ENCODE measurements around the gene PRPSAP1.
"Not testable (repeated sequence)": the region's sequence is repeated elsewhere in the genome, so short reads cannot be mapped to it uniquely, and the experiment has no call there.

PRPSAP1 gene

DNA sequence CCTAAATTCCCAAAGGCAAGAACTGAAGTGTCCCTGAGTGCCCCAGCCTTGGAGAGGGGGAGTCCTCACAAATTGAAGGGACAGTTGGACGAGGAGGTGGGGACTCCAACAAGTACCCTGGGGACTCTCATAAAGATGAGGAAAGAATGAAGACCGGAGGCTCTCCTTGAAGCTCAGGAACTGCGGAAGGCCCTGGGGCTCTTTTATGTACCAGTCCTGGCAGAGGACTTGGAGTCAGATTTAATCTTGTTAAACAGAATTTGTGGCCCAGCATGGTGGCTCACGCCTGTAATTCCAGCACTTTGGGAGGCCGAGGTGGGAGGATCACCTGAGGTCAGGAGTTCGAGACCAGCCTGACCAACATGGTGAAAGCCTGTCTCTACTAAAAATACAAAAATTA, 6.1 kb upstream of the PRPSAP1 start:
- not testable (repeated sequence) for DNase-seq (ENCODE audit: low read depth in 3 of 3)

DNA sequence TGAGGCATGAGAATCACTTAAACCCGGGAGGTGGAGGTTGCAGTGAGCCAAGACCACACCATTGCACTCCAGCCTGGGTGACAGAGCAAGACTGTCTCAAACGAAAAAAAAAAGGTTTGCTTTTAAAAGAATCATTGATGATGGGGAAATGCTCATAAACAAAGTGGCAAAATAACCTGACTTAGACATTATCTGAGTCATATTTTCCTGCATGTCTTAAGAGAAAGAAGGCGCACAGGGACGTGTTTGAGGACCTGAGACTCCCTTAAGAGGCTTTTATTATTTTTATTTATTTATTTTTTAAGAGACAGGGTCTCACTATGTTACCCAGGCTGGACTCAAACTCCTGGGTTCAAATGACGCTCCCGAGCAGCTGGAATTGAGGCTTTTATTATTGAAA, 5.7 kb upstream of the PRPSAP1 start:
- DNase-seq (ENCODE audit: low read depth in 3 of 3), result no peak

DNA sequence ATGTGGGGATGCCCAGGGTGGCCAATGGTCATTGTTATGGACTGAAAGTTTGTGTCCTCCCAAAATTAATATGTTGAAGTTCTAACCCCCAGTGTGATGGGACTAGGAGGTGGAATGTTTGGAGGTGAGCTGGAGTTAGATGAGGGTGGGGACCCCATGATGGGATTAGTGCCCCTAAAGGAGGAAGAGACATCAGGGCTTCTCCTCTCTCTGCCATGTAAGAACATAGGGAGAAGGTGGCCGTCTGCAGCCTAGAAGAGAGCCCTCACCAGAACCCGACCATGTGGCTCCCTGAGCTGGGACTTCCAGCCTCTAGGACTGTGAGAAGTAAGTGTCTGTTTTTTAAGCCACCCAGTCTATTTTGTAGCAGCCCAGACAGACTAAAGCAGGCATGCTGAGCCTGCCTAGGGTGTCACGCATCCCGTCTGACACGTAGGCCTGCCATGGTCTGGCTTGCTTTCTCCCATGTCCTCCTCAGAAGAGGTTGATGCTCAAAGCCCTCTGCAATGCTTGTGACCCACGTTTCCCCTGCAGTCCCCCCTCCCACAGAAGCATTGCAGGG, 4.0 kb upstream of the PRPSAP1 start:
- DNase-seq (ENCODE audit: low read depth in 3 of 3), result no peak

DNA sequence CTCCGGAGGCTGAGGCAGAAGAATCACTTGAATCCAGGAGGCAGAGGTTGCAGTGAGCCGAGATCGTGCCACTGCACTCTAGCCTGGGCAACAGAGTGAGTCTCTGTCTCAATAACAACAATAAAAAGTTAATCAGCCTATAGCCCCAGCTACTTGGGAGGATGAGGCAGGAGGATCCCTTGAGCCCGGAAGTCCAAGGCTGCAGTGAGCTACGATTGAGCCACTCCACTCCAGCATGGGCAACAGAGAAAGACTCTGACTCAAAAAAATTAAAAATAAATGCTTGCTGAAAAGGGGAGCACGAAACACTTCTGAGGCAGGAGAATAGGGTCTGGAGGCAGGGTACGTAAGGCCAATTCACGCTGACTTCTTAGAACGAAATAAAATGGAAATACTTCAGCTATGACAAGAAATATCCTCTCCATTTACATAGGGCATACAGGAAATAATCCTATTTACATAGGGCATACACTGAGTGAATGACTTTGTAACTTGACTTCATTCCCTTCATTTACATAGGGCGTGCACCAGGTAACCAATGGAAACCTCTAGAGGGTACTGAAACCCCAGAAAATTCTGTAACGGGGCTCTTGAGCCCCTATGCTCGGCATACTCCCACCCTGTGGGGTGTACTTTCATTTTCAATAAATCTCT, 3.2 kb upstream of the PRPSAP1 start:
- no peak for DNase-seq (ENCODE audit: low read depth in 3 of 3)

DNA sequence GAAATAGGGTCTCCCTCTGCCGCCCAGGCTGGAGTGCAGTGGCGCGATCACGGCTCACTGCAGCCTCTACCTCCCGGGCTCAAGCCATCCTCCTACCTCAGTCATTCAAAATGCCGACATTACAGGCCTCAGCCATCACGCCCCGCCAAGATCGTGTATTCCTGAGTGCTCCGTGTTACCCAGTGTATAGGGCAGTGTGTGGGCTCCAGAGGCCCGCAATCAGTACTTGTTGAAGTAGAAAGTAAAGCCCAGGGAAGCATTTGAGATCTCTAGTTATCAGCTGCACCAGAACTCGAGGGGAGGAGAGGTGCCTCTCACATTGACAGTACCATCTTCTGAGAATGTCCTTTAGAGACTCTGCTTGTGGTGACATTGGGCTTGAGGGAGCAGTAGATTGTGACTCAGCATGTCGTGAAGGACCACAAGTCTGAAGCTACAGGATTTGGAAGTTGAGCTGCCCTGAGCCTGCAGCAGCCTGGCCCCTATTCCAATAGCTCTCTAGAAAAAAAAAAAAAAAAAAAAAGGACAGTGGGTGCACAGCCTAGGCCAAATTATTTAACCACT, 1.1 kb upstream of the PRPSAP1 start:
- no peak for DNase-seq (ENCODE audit: low read depth in 3 of 3)

DNA sequence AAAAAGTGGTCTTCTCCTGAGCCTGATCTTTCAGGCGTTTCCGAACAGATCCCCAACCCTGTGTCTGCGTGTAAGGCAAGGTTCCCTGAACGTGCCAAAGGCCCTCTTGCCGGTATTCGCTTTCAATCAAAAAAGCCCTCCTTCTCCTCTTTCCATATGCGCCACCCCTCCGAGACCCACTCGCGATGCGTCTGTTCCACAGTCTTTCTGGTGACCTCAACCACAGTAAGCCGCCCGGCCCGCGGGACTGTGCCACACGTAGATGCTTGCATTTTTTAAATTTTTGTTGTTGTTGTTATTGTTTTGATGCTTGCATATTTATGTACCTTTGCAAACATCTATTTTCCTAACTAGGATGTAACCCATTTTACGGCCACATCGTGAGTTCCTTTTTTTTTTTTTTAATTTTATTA, 607 bp upstream of the PRPSAP1 start:
- DNase-seq (ENCODE audit: low read depth in 3 of 3), result no peak

DNA sequence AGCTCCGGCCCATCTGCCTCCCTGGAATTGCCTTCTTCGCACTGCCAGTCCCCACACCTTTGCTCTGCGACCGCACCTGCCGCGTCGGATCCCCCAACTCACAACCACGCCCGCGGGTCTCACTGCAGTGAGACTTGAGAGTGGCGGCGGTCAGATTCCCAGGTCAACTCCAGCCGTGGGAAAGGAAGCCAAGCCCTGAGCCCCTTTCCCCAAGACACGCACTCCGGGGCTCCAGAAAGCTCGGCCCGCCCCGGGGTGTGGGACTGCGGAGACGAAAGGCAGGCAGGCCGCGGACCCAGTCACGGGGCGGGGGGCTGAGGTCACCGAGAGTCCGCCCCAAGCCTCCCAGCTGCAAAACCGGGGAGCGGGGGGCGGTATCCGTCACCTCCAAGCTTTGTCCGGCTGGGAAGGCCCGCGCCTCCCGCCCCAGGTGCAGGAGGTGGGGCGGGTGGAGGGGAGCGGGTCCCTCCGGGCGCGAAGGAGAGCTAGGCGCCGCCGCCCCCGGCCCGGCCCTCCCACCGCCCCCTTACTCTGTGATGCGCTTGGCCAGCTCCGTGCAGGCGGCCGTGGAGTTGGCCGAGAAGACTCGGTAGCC, 615 bp downstream of the PRPSAP1 start:
- DNase-seq (ENCODE audit: low read depth in 3 of 3), result peak in 1 of 3 donors; percentile 4

DNA sequence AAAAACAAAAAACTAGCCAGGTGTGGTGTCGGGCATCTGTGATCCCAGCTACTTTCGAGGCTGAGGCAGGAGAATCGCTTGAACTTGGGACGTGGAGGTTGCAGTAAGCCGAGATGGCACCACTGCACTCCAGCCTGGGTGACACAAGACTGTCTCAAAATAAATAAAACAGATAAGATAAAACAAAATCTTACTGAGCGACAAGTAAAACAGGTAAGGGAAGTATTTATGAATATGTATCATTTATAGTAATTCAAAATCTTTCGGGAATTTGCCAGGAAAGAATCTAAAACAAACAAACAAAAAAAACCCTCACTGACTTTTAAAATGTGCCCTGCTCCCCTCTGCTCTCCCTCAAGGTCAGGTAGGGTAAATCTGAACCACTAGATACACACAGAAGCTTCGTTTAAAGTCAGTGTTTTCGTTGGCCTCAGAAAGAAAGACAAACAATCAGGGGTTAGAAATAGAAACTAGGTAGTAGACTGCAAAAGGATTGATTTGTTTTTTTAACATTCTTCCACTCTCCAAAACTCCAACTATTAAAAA, 2.1 kb downstream of the PRPSAP1 start:
- DNase-seq (ENCODE audit: low read depth in 3 of 3), result no peak

DNA sequence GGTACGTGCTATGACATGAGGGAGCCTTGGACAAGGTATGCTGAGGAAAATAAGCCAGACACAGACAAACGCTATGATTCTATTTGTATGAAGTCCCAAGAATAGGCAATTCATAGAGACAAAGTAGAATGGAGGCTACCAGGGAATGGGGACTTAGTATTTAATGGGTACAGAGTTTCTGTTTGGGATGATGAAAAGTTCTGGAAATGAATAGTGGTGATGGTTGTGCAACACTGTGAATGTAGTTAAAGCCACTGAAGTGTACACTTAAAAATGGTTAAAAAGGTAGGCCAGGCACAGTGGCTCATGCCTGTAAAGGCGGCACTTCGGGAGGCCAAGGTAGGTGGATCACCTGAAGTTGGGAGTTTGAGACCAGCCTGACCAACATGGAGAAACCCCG, 3.3 kb downstream of the PRPSAP1 start:
- DNase-seq (ENCODE audit: low read depth in 3 of 3), result no peak

DNA sequence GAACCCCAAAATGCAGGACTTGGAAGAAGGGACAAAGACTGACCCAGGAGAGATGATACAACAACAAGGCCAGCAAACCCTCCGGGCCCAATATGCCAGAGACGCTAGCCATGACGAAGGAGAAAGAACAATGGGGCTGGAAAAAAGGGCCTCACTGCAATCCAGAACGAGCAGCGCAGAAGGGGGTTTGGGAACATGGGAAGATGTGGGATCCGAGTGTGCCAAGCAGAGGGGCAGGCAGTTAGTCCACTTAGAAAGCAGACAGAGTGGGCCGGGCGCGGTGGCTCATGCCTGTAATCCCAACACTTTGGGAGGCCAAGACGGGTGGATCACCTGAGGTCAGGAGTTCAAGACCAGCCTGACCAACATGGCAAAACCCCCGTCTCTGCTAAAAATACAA, 6.8 kb downstream of the PRPSAP1 start:
- not testable (repeated sequence) for DNase-seq (ENCODE audit: low read depth in 3 of 3)

DNA sequence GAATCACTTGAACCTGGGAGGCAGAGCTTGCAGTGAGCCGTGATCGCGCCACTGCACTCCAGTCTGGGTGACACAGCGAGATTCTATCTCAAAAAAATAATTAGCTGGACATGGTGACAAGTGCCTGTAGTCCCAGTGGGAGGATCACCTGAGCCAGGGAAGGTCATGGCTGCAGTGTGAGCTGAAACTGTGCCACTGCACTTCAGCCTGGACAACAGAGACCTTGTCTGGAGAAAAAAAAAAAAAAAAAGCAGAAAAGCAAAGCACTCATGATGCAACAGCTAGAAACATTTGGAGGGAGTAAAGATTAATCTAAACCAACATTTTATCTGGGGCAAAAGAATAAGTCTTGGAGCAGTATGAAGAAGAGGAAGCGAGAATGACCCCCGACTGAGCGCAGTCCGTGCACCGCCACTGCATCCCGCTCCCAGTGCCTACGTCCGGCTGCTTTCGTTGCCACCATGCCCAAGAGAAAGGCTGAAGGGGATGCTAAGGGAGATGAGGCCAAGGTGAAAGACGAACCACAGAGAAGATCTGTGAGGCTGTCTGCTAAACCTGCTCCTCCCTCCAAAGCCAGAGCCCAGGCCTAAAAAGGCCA, 8.2 kb downstream of the PRPSAP1 start:
- no peak for DNase-seq (ENCODE audit: low read depth in 3 of 3)

DNA sequence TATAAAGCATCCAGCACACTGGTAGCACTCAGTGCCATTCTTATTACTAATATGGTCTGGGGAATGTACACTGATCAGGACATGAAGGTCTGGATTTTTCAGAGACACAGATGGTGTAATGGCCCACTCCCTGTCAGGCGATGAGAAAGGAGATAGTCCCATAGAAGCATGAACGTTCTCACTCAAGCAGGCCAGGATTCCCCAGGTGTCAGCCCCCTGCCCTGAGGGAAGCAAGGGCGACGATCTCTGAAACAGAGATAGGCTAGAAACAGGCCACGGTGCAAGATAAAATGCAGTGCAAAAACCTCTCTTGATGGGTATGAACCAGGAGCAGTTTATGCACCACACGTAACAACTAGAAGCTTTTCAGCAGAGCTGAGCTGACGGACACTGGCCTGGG, 10.6 kb downstream of the PRPSAP1 start:
- DNase-seq (ENCODE audit: low read depth in 3 of 3), result no peak

DNA sequence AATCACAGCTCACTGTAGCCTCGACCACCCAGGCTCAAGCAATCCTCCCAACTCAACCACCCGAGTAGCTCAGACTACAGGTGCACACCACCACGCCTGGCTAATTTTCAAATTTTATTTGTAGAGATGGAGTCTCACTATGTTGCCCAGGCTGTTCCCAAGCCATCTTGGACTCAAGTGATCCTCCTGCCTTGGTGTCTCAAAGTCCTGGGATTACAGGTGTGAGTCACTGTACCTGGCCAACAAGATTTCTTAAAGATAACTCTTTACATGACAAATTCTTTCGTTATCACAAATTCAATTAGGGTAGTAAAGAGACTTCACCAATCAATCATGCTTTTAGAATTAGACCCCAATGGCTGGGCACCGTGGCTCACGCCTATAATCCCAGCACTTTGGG, 12.4 kb downstream of the PRPSAP1 start:
- DNase-seq (ENCODE audit: low read depth in 3 of 3), result no peak

DNA sequence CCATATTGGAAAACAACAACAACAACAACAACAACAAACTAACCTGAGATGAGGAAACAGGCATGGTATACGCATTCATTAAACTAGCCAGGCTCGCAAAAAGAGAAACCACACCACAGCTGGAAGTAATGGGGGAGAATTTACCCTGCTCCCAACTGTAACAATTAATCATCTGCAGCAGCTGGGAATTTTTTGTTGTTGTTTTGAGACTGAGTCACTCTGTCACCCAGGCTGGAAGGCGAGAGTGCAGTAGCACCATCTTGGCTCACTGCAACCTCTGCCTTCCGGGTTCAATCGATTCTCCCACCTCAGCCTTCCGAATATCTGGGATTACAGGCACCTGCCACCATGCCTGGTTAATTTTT, 16.3 kb downstream of the PRPSAP1 start:
- DNase-seq (ENCODE audit: low read depth in 3 of 3), result no peak

DNA sequence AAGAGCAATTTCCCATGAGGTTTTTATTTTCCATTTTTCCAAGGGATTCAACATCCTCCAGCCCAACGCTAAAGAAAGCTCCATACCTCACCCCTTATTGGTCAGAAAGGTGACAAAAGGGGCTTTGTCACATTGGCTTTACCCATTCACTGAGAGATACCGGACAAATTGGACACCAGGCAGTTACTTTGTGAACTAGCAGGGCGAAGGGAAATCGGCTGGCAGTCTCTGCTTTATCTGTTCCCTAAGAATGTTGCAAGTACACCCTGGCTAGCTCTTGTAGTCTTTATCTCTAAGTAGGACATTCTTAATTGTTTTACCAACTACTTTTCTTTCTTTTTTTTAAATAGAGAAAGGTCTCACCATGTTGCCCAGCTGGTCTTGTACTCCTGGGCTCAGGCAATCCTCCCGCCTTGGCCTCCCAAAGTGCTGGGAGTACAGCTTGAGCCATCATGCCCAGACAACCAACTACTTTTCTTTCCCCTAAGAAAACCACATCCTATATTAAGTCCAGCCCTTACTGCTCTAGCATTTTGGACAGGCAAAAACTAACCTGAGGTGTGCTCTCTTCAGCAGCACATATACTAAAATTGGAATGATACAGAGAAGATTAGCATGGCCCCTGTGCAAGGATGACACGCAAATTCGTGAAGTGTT, 16.8 kb downstream of the PRPSAP1 start:
- DNase-seq (ENCODE audit: low read depth in 3 of 3), result no peak

DNA sequence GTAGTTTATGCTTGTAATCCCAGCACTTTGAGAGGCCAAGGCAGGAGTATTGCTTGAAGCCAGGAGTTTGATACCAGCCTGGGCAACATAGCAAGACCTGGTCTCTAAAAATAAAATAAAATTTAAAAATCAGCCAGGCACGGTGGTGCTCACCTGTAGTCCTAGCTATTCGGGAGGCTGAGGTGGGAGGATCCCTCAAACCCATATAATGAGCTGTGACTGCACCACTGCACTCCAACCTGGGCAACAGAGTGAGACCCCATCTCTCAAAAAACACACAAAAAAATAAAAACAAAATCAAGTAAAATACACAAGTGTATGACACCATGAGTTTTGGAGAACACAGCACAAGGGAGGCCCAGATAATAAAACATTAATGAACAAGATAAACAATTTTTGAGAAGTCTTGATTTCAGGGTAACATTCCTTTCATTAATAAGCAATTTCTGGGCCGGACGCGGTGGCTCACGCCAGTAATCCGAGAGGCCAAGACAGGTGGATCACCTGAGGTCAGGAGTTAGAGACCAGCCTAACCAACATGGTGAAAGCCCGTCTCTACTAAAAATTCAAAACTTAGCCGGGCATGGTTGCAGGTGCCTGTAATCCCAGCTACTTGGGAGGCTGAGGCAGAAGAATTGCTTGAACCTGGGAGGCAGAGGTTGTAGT, 17.9 kb downstream of the PRPSAP1 start:
- DNase-seq (ENCODE audit: low read depth in 3 of 3), result no peak

DNA sequence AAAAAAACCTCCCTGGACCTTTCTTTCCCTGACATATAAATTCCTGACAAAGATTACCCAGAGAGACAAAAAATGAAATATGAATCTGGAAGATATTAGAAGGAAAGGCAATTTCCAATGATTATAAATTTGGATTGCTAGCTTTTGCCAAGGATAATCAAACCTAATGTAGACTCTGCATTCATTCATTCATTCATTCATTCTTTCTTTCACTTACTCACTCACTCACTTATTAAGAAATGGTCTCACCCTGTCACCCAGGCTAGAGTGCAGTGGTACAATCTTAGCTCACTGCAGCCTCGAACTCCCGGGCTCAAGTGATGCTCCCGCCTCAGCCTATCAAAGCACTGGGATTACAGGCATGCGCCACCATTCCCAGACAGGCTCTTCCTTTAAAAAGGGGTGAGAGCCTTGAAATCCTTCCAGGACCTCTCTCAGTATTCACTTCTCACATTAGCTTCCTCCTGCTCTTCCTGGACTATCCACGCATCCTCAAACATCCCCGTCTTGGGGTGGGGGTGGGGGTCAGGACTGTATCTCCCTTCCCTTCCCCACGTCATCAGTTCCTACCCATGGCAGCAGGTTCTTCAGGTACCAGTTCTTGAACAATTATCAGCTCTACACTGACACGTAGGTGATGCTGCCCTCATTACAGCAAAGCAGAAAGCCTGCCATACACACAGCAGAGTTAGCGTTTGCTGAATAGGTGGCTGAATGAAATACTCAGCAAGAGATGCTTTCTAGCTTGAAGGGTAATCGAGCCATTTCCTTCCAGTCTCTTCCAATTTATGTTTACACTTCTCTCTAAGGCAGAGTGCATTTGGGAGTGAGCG, 19.8 kb downstream of the PRPSAP1 start:
- no peak for DNase-seq (ENCODE audit: low read depth in 3 of 3)

DNA sequence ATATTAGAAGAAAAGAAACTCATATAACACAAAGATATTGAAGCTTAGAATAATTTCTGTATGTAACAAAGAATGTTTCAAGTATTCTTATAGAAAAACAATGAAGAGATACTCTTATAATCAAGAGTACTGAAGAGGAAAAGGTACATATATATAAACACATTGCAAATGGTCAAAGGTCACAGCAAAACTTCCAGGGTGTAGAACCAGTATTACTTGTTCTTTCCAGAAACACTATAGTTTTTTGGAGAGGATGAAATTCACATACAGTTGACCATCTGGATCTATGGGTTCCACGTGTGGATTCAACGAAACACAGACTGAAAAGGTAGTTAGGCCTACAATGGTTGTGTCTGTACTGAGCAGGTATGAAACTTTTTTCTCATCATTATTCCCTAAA, 22.6 kb downstream of the PRPSAP1 start:
- no peak for DNase-seq (ENCODE audit: low read depth in 3 of 3)

DNA sequence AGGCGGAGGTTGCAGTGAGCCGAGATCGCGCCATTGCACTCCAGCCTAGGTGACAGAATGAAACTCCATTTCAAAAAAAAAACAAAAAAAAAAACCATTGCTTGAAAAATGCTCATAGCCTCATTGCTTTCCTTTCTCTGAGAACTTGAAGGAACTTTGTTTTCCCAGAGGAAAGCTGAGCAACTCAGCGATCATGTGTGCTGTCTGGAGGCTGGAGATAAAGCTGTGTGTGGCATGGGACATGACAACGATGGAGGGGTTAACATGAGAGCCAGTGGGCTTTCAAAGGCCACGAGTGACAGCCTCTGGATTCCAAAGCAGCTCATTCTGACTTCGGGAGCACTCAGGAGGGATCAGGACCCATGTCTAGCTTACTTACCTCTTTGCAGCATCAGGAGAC, 24.1 kb downstream of the PRPSAP1 start:
- DNase-seq (ENCODE audit: low read depth in 3 of 3), result no peak

DNA sequence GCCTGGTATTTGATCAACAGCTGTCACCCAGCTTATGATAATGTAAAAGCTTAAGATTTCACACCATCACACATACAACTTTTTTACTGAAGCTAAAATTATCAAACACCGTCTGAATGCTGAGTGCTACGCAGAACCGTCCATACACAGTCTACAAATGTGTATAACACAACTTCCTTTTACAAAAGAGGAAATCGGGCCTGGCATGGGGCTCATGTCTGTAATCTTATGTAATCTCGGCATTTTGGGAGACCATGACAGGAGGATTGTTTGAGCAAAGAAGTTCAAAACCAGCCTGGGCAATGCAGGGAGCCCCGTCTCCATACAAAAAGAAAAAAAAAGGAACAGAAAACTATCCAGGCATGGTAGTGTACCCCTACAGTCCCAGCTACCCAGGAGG, 26.0 kb downstream of the PRPSAP1 start:
- no peak for DNase-seq (ENCODE audit: low read depth in 3 of 3)

DNA sequence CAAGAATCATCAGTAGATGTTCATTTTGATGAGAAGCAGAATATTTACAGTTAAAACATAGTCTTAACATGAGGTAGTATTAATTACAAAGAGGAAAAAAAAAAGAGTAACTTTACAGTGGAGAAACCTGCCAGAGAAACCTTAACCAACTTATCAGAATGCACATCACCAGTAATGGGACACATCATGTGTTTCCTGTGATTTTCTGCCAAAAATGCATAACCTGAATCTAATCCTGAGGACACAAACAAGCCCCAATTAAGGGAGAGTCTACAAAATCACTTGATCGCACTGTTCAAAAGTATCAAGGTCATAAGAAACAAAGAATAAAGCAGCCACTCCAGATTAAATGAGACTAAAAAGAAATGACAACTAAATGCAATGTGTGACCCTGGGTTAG, 27.4 kb downstream of the PRPSAP1 start:
- DNase-seq (ENCODE audit: low read depth in 3 of 3), result no peak

All from stimulated activated CD4-positive, alpha-beta T cell treated with anti-CD3 and anti-CD28 coated beads, TNF-alpha, amount 100 ng/mL, for 48 hours (primary cell).